Measurements from ENCODE around the gene UGT1A4. TPM values are rescaled to one million over a fixed set of nuclear protein-coding genes. Genes with fewer than 3 reads are reported as not detected.

The UGT1A4 gene
- total and polyA plus RNA-seq, 2 donors (not counting 1 experiment from before 2014, with no cell fraction given) = not detected

DNA sequence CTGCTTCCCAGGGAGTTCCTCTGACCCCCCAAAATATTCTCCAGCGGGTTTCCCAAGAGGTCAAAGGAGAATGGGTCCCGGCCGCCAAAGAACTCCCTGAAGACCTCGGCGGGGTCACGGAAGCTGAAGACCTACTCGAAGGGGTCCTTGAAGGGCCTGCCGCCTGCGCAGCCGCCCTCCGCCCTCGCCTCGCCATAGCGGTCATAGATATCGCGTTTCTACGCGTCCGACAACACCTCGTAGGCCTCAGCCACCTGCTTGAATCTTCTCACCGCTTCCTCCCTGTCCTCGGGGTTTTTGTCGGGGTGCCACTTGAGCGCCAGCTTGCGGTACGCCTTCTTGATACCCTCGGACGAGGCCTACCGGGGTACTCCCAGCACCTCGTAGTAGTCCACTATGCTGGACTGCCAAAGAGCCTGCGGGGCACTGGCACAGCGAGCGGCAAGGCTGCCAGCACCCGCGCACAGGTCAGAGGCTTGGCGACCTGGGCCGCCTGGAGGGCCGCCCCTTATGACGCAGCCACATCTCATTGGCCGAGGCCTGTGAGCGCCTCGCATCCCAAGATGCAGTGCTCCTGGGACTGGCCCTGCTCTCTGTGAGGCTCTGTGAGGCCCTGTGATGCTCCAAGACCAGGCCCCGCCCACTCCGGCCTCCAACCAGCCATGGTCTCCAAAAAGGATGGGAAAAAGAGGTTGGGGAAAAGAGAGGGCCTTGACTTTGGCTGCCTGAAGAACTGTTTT lies 36.5 kb downstream of the UGT1A4 start:
- Histone ChIP-seq H3K4me3 (replicated peaks in 1 of 4; ENCODE audit: control extremely low read depth in 1 of 4, insufficient read depth in 1 of 4, low read depth in 3 of 4, low read length in 4 of 4) (no peak overlapping the region), H3K27ac (ENCODE audit: insufficient read depth, low read length) (no peak overlapping the region), H2AFZ (ENCODE audit: low read length) (no peak overlapping the region), H3K4me1 (ENCODE audit: control insufficient read depth, extremely low read depth, insufficient read depth, low read length) (no peaks in the 10 kb centered on the region), H3K9ac (ENCODE audit: insufficient read depth, low read length) (no peak overlapping the region), H3K36me3 (ENCODE audit: control insufficient read depth, insufficient read depth, low read length) (no peaks in the 10 kb centered on the region), H3K27me3 (ENCODE audit: control insufficient read depth, insufficient read depth, low read length) (no peaks in the 10 kb centered on the region), H3K4me2 (ENCODE audit: extremely low read depth, insufficient read depth, low read length) (no peak overlapping the region), H3K9me3 (ENCODE audit: control insufficient read depth, insufficient read depth, low read depth, low read length) (no peaks in the 10 kb centered on the region), H4K20me1 (ENCODE audit: control insufficient read depth, extremely low read depth, insufficient read depth, low read length) (no peaks in the 10 kb centered on the region), H3K79me2 (ENCODE audit: control insufficient read depth, insufficient read depth, low read length) (no peaks in the 10 kb centered on the region)
- TF ChIP-seq, protein P1, sequence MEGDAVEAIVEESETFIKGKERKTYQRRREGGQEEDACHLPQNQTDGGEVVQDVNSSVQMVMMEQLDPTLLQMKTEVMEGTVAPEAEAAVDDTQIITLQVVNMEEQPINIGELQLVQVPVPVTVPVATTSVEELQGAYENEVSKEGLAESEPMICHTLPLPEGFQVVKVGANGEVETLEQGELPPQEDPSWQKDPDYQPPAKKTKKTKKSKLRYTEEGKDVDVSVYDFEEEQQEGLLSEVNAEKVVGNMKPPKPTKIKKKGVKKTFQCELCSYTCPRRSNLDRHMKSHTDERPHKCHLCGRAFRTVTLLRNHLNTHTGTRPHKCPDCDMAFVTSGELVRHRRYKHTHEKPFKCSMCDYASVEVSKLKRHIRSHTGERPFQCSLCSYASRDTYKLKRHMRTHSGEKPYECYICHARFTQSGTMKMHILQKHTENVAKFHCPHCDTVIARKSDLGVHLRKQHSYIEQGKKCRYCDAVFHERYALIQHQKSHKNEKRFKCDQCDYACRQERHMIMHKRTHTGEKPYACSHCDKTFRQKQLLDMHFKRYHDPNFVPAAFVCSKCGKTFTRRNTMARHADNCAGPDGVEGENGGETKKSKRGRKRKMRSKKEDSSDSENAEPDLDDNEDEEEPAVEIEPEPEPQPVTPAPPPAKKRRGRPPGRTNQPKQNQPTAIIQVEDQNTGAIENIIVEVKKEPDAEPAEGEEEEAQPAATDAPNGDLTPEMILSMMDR (conservative IDR thresholded peaks at IDR 0.05 in 1 of 2, IDR thresholded peaks at IDR 0.05 in 1 of 2; ENCODE audit: low read depth in 1 of 2, low read length in 2 of 2) = no peak
- no peak for TF ChIP-seq EZH2 (IDR thresholded peaks at IDR 0.05; ENCODE audit: low read length, missing control alignments)
- DNase-seq (ENCODE audit: low read depth in 2 of 2) = no peak

DNA sequence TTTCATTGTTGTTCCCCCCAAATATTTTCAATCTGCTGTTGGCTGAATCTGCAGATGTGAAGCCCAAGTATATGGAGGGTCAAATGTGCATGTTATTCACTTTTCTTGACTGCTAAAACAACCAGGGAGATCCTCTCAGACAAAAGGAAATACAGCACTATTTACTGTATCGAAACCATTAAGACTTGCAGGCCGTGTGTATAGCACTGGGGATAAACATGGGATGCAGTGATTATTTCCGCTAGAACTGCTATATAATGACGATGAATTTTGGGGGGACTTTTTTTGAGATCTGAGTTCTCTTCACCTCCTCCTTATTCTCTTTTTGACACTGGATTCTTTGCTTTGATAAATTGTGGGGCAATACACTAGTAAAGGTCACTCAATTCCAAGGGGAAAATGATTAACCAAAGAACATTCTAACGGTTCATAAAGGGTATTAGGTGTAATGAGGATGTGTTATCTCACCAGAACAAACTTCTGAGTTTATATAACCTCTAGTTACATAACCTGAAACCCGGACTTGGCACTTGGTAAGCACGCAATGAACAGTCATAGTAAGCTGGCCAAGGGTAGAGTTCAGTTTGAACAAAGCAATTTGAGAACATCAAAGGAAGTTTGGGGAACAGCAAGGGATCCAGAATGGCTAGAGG lies 38.0 kb downstream of the UGT1A4 start:
- Histone ChIP-seq H3K27me3 (ENCODE audit: control insufficient read depth, insufficient read depth, low read length) (no peaks in the 10 kb centered on the region), H3K36me3 (ENCODE audit: control insufficient read depth, insufficient read depth, low read length) (no peaks in the 10 kb centered on the region), H3K4me1 (ENCODE audit: control insufficient read depth, extremely low read depth, insufficient read depth, low read length) (no peaks in the 10 kb centered on the region), H4K20me1 (ENCODE audit: control insufficient read depth, extremely low read depth, insufficient read depth, low read length) (no peaks in the 10 kb centered on the region), H2AFZ (ENCODE audit: low read length) (no peak overlapping the region), H3K9me3 (ENCODE audit: control insufficient read depth, insufficient read depth, low read depth, low read length) (no peaks in the 10 kb centered on the region), H3K9ac (ENCODE audit: insufficient read depth, low read length) (no peak overlapping the region), H3K79me2 (ENCODE audit: control insufficient read depth, insufficient read depth, low read length) (no peaks in the 10 kb centered on the region), H3K27ac (ENCODE audit: insufficient read depth, low read length) (no peak overlapping the region), H3K4me2 (ENCODE audit: extremely low read depth, insufficient read depth, low read length) (no peak overlapping the region), H3K4me3 (replicated peaks in 1 of 4; ENCODE audit: control extremely low read depth in 1 of 4, insufficient read depth in 1 of 4, low read depth in 3 of 4, low read length in 4 of 4) (no peak overlapping the region)
- DNase-seq (ENCODE audit: low read depth in 2 of 2) = no peak
- TF ChIP-seq, protein P1 (conservative IDR thresholded peaks at IDR 0.05 in 1 of 2, IDR thresholded peaks at IDR 0.05 in 1 of 2; ENCODE audit: low read depth in 1 of 2, low read length in 2 of 2) = no peak
- TF ChIP-seq EZH2 (IDR thresholded peaks at IDR 0.05; ENCODE audit: low read length, missing control alignments) = no peak

- Histone ChIP-seq H3K27ac (ENCODE audit: insufficient read depth, low read length) (no peak overlapping the region), H3K36me3 (ENCODE audit: control insufficient read depth, insufficient read depth, low read length) (no peaks in the 10 kb centered on the region), H3K79me2 (ENCODE audit: control insufficient read depth, insufficient read depth, low read length) (no peaks in the 10 kb centered on the region), H3K9me3 (ENCODE audit: control insufficient read depth, insufficient read depth, low read depth, low read length) (no peaks in the 10 kb centered on the region), H4K20me1 (ENCODE audit: control insufficient read depth, extremely low read depth, insufficient read depth, low read length) (no peaks in the 10 kb centered on the region), H3K4me2 (ENCODE audit: extremely low read depth, insufficient read depth, low read length) (no peak overlapping the region), H3K9ac (ENCODE audit: insufficient read depth, low read length) (no peak overlapping the region), H2AFZ (ENCODE audit: low read length) (no peak overlapping the region), H3K27me3 (ENCODE audit: control insufficient read depth, insufficient read depth, low read length) (no peaks in the 10 kb centered on the region), H3K4me1 (ENCODE audit: control insufficient read depth, extremely low read depth, insufficient read depth, low read length) (no peaks in the 10 kb centered on the region), H3K4me3 (replicated peaks in 1 of 4; ENCODE audit: control extremely low read depth in 1 of 4, insufficient read depth in 1 of 4, low read depth in 3 of 4, low read length in 4 of 4) (no peak overlapping the region)
- TF ChIP-seq, protein P1 (conservative IDR thresholded peaks at IDR 0.05 in 1 of 2, IDR thresholded peaks at IDR 0.05 in 1 of 2; ENCODE audit: low read depth in 1 of 2, low read length in 2 of 2) = no peak
- TF ChIP-seq EZH2 (IDR thresholded peaks at IDR 0.05; ENCODE audit: low read length, missing control alignments) = no peak
- no peak for DNase-seq (ENCODE audit: low read depth in 2 of 2)
Observed at GRCh38 chr2:233758141-233758540, 39.6 kb downstream of the UGT1A4 start.
